GM23338 (cell line): Measurements from ENCODE around the gene NR5A2. TPM values are rescaled to one million over a fixed set of nuclear protein-coding genes. Genes with fewer than 3 reads are reported as not detected.

Experiments
- ATAC-seq: fragments of 200-7000 bp; cut with Tn5 transposase; 3 replicates; pipeline ENCODE4 v1.9.1; 2020
- DNase-seq: peaks from one replicate; pipeline ENCODE4 v3.0.0-alpha.2; 2015; ENCODE audit warnings: low spot score
- H2AFZ ChIP-seq: fragments of 200-600 bp; sonication (generic); 2 replicates; pipeline ENCODE4 v1.8.0; 2016; ENCODE audit warnings: antibody characterized with exemption, mild to moderate bottlenecking, moderate library complexity
- H3F3A ChIP-seq: fragments of 200-600 bp; sonication (generic); replicated peaks from 2 replicates; pipeline ENCODE4 v1.8.0; 2017; ENCODE audit warnings: antibody characterized with exemption, mixed run types, low read depth
- H3K27ac ChIP-seq: fragments of 200-600 bp; sonication (generic); 2 replicates; pipeline ENCODE4 v1.6.1; 2016; ENCODE audit warnings: low read depth
- H3K27me3 ChIP-seq: fragments of 200-600 bp; sonication (generic); 2 replicates; pipeline ENCODE4 v1.8.0; 2016; ENCODE audit warnings: mild to moderate bottlenecking, mixed run types, moderate library complexity; ENCODE audit not compliant: insufficient read depth
- H3K36me3 ChIP-seq: fragments of 200-600 bp; sonication (generic); 2 replicates; pipeline ENCODE4 v1.8.0; 2016; ENCODE audit warnings: mild to moderate bottlenecking; ENCODE audit not compliant: insufficient read depth
- H3K4me1 ChIP-seq: fragments of 200-600 bp; sonication (generic); 2 replicates; pipeline ENCODE4 v1.8.0; 2016; ENCODE audit warnings: mild to moderate bottlenecking, moderate library complexity; ENCODE audit not compliant: insufficient read depth
- H3K4me2 ChIP-seq: fragments of 200-600 bp; sonication (generic); 2 replicates; pipeline ENCODE4 v1.7.1; 2017; ENCODE audit warnings: mixed run types
- H3K4me3 ChIP-seq: fragments of 200-600 bp; sonication (generic); 2 replicates; pipeline ENCODE4 v1.6.1; 2016; ENCODE audit warnings: mixed run types
- H3K79me2 ChIP-seq: fragments of 200-600 bp; sonication (generic); replicated peaks from 2 replicates; pipeline ENCODE4 v1.8.0; 2017; ENCODE audit warnings: mild to moderate bottlenecking; ENCODE audit not compliant: insufficient read depth
- H3K9me2 ChIP-seq: fragments of 200-600 bp; sonication (generic); 2 replicates; pipeline ENCODE4 v1.8.0; 2017; ENCODE audit not compliant: insufficient read depth
- H4K20me1 ChIP-seq: fragments of 200-600 bp; sonication (generic); replicated peaks from 2 replicates; pipeline ENCODE4 v1.8.0; 2017; ENCODE audit warnings: mild to moderate bottlenecking; ENCODE audit not compliant: insufficient read depth
- H3K27ac Mint-ChIP-seq: 2 replicates; pipeline ENCODE4 v1.8.0; 2020; ENCODE audit warnings: inconsistent platforms, mild to moderate bottlenecking, moderate library complexity, mixed read lengths
- H3K27me3 Mint-ChIP-seq: 3 replicates; pipeline ENCODE4 v1.8.0; 2022; ENCODE audit warnings: low read depth, mild to moderate bottlenecking, moderate library complexity, mixed read lengths, inconsistent platforms; ENCODE audit not compliant: insufficient read depth, poor library complexity
- H3K36me3 Mint-ChIP-seq: 3 replicates; pipeline ENCODE4 v1.8.0; 2021; ENCODE audit warnings: low read depth, mild to moderate bottlenecking, inconsistent platforms, moderate library complexity, mixed read lengths
- H3K4me1 Mint-ChIP-seq: 3 replicates; pipeline ENCODE4 v1.8.0; 2020; ENCODE audit warnings: mild to moderate bottlenecking, inconsistent platforms, mixed read lengths
- H3K4me3 Mint-ChIP-seq: 3 replicates; pipeline ENCODE4 v1.8.0; 2021; ENCODE audit warnings: moderate library complexity, mild to moderate bottlenecking, inconsistent platforms, mixed read lengths
- H3K9me3 Mint-ChIP-seq: 3 replicates; pipeline ENCODE4 v1.8.0; 2020; ENCODE audit warnings: moderate library complexity, mild to moderate bottlenecking, inconsistent platforms, mixed read lengths
- CREB1 ChIP-seq: fragments of 250-450 bp; sonication (Bioruptor Pico); IDR thresholded peaks from 2 replicates; pipeline ENCODE4 v1.5.0; 2020; ENCODE audit warnings: low read depth, mild to moderate bottlenecking, moderate library complexity
- EZH2 ChIP-seq: fragments of 200-600 bp; sonication (generic); IDR thresholded peaks from one replicate; pipeline ENCODE4 v1.8.0; 2017; ENCODE audit warnings: antibody characterized with exemption, mild to moderate bottlenecking, low read depth; ENCODE audit not compliant: unreplicated experiment
- EZH2phosphoT487 ChIP-seq: fragments of 200-600 bp; sonication (generic); IDR thresholded peaks from one replicate; pipeline ENCODE4 v1.8.1; 2018; ENCODE audit warnings: antibody characterized with exemption; ENCODE audit not compliant: unreplicated experiment
- NANOG ChIP-seq: IDR thresholded peaks from 2 replicates; pipeline ENCODE4 v1.6.1; 2016; ENCODE audit warnings: antibody characterized with exemption, borderline replicate concordance
- POLR2AphosphoS5 ChIP-seq: IDR thresholded peaks from 2 replicates; pipeline ENCODE4 v1.6.1; 2016; ENCODE audit warnings: antibody characterized with exemption, low read depth
- STAT1 ChIP-seq: IDR thresholded peaks from one replicate; pipeline ENCODE4 v1.6.1; 2016; ENCODE audit warnings: antibody characterized with exemption; ENCODE audit not compliant: unreplicated experiment
- ZNF114 ChIP-seq: fragments of 250-450 bp; sonication (Bioruptor Pico); IDR thresholded peaks from 2 replicates; pipeline ENCODE4 v1.5.0; 2020; ENCODE audit warnings: mild to moderate bottlenecking, moderate library complexity
- ZNF331 ChIP-seq: fragments of 250-450 bp; sonication (Bioruptor Pico); IDR thresholded peaks from 2 replicates; pipeline ENCODE4 v1.5.0; 2020; ENCODE audit warnings: low read depth, mild to moderate bottlenecking, moderate library complexity
- polyA plus RNA-seq: library from polyadenylated mRNA; unstranded; fragments of >200 nt; fragmentation: Nextera tagmentation; extraction: Ambion mirVana; gene quantifications from 2 replicates; pipeline ENCODE4 v1.2.1, GENCODE V29; 2016
- total RNA-seq: library from RNA; depleted of rRNA; stranded (reverse); fragments of >200 nt; shearing (Covaris generic); gene quantifications from 2 replicates; pipeline ENCODE4 v1.2.3, GENCODE V29; 2014
- TF ChIP-seq, protein P1 (sequence below): IDR thresholded peaks from one replicate; pipeline ENCODE4 v1.6.1; 2018; ENCODE audit warnings: antibody characterized with exemption; ENCODE audit not compliant: unreplicated experiment
- TF ChIP-seq, protein P2 (sequence below): fragments of 250-450 bp; sonication (Bioruptor Pico); IDR thresholded peaks from 2 replicates; pipeline ENCODE4 v1.5.0; 2020; ENCODE audit warnings: mild to moderate bottlenecking, moderate library complexity

Gene NR5A2
- total and polyA plus RNA-seq, 2 experiments from 2014 or later, result 4.4 to 13.1 TPM

DNA sequence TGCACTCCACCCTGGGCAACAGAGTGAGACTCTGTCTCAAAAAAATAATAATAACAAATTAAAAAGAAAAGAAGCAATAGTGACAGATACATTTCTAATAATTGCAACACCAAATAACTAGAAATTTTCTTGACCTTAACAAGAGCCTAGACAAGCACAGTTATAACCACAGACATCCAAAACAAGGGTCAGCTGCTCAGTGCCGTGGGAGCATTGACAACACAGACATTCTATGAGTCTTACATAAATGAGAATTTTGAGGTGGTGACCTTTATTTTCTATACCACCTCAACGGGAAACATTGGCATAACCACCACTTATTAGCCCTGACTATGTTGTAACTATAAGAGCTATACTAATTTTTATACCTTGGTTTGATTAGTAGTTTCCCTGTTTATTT, 156.1 kb downstream of the NR5A2 start:
- Mint-ChIP-seq H3K9me3 (peaks cover 43% of the 10 kb centered on the region), H3K36me3 (peaks cover 35% of the 10 kb centered on the region), H3K4me3 (no peak overlapping the region), H3K27ac (no peak overlapping the region), H3K4me1 (no peaks in the 10 kb centered on the region), H3K27me3 (peaks cover 1% of the 10 kb centered on the region)
- H3K4me2 ChIP-seq, result no peak overlapping the region
- no peaks in the 10 kb centered on the region for H3K27me3 ChIP-seq
- DNase-seq, result no peak
- H3K79me2 ChIP-seq, result no peaks in the 10 kb centered on the region
- ATAC-seq, result no peak
- H3K4me1 ChIP-seq, result no peaks in the 10 kb centered on the region
- H3K27ac ChIP-seq, result no peak overlapping the region
- H4K20me1 ChIP-seq, result no peaks in the 10 kb centered on the region
- peaks cover 6% of the 10 kb centered on the region; the same call in 1 of the 2 replicates for H3K36me3 ChIP-seq
- no peaks in the 10 kb centered on the region for H3F3A ChIP-seq
- TF ChIP-seq, protein P1, sequence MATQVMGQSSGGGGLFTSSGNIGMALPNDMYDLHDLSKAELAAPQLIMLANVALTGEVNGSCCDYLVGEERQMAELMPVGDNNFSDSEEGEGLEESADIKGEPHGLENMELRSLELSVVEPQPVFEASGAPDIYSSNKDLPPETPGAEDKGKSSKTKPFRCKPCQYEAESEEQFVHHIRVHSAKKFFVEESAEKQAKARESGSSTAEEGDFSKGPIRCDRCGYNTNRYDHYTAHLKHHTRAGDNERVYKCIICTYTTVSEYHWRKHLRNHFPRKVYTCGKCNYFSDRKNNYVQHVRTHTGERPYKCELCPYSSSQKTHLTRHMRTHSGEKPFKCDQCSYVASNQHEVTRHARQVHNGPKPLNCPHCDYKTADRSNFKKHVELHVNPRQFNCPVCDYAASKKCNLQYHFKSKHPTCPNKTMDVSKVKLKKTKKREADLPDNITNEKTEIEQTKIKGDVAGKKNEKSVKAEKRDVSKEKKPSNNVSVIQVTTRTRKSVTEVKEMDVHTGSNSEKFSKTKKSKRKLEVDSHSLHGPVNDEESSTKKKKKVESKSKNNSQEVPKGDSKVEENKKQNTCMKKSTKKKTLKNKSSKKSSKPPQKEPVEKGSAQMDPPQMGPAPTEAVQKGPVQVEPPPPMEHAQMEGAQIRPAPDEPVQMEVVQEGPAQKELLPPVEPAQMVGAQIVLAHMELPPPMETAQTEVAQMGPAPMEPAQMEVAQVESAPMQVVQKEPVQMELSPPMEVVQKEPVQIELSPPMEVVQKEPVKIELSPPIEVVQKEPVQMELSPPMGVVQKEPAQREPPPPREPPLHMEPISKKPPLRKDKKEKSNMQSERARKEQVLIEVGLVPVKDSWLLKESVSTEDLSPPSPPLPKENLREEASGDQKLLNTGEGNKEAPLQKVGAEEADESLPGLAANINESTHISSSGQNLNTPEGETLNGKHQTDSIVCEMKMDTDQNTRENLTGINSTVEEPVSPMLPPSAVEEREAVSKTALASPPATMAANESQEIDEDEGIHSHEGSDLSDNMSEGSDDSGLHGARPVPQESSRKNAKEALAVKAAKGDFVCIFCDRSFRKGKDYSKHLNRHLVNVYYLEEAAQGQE, result no peak
- TF ChIP-seq ZNF114 (CRISPR knock-in tag), result no peak
- TF ChIP-seq NANOG, result no peak
- no peak for TF ChIP-seq ZNF331 (CRISPR knock-in tag)
- no peak for TF ChIP-seq EZH2phosphoT487
- TF ChIP-seq POLR2AphosphoS5, result no peak
- TF ChIP-seq EZH2, result no peak
- no peak for TF ChIP-seq STAT1
- H2AFZ ChIP-seq, result no peak overlapping the region
- H3K9me2 ChIP-seq, result no peaks in the 10 kb centered on the region
- no peak overlapping the region for H3K4me3 ChIP-seq

DNA sequence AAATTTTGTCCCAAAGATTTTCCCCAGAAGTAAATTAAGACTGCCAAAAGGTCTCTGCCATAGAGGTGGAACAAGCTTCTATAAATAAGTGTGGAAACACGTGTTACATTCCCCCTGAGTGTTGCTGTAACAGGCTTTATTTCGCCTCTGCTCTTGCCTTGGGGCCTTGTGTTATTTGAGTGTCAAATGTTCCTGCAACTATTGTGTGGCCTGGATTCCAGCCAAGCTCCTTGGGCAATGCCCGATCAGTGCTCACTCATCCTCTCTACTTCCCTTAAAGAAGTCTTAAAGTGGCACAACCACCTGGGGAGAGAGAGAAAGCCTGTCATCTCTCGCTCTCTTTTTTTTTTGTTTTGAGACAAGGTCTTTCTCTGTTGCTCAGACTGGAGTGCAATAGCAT, 156.7 kb downstream of the NR5A2 start:
- no peaks in the 10 kb centered on the region for H3K4me1 ChIP-seq
- no peak overlapping the region for H3K4me2 ChIP-seq
- Mint-ChIP-seq H3K27ac (no peak overlapping the region), H3K27me3 (peaks cover 1% of the 10 kb centered on the region), H3K9me3 (peaks cover 43% of the 10 kb centered on the region), H3K4me3 (no peak overlapping the region), H3K36me3 (peaks cover 35% of the 10 kb centered on the region), H3K4me1 (no peaks in the 10 kb centered on the region)
- ATAC-seq (no peak), DNase-seq (no peak)
- H3K27ac ChIP-seq, result no peak overlapping the region
- H3K4me3 ChIP-seq, result no peak overlapping the region
- H3F3A ChIP-seq, result no peaks in the 10 kb centered on the region
- H3K36me3 ChIP-seq, result peaks cover 6% of the 10 kb centered on the region; the same call in 1 of the 2 replicates
- no peak overlapping the region for H2AFZ ChIP-seq
- no peaks in the 10 kb centered on the region for H3K9me2 ChIP-seq
- H3K79me2 ChIP-seq, result no peaks in the 10 kb centered on the region
- no peaks in the 10 kb centered on the region for H4K20me1 ChIP-seq
- H3K27me3 ChIP-seq, result no peaks in the 10 kb centered on the region
- TF ChIP-seq CREB1 (CRISPR knock-in tag) (no peak), ZNF114 (CRISPR knock-in tag) (no peak), POLR2AphosphoS5 (no peak), ZNF331 (CRISPR knock-in tag) (no peak)
- TF ChIP-seq, protein P2, sequence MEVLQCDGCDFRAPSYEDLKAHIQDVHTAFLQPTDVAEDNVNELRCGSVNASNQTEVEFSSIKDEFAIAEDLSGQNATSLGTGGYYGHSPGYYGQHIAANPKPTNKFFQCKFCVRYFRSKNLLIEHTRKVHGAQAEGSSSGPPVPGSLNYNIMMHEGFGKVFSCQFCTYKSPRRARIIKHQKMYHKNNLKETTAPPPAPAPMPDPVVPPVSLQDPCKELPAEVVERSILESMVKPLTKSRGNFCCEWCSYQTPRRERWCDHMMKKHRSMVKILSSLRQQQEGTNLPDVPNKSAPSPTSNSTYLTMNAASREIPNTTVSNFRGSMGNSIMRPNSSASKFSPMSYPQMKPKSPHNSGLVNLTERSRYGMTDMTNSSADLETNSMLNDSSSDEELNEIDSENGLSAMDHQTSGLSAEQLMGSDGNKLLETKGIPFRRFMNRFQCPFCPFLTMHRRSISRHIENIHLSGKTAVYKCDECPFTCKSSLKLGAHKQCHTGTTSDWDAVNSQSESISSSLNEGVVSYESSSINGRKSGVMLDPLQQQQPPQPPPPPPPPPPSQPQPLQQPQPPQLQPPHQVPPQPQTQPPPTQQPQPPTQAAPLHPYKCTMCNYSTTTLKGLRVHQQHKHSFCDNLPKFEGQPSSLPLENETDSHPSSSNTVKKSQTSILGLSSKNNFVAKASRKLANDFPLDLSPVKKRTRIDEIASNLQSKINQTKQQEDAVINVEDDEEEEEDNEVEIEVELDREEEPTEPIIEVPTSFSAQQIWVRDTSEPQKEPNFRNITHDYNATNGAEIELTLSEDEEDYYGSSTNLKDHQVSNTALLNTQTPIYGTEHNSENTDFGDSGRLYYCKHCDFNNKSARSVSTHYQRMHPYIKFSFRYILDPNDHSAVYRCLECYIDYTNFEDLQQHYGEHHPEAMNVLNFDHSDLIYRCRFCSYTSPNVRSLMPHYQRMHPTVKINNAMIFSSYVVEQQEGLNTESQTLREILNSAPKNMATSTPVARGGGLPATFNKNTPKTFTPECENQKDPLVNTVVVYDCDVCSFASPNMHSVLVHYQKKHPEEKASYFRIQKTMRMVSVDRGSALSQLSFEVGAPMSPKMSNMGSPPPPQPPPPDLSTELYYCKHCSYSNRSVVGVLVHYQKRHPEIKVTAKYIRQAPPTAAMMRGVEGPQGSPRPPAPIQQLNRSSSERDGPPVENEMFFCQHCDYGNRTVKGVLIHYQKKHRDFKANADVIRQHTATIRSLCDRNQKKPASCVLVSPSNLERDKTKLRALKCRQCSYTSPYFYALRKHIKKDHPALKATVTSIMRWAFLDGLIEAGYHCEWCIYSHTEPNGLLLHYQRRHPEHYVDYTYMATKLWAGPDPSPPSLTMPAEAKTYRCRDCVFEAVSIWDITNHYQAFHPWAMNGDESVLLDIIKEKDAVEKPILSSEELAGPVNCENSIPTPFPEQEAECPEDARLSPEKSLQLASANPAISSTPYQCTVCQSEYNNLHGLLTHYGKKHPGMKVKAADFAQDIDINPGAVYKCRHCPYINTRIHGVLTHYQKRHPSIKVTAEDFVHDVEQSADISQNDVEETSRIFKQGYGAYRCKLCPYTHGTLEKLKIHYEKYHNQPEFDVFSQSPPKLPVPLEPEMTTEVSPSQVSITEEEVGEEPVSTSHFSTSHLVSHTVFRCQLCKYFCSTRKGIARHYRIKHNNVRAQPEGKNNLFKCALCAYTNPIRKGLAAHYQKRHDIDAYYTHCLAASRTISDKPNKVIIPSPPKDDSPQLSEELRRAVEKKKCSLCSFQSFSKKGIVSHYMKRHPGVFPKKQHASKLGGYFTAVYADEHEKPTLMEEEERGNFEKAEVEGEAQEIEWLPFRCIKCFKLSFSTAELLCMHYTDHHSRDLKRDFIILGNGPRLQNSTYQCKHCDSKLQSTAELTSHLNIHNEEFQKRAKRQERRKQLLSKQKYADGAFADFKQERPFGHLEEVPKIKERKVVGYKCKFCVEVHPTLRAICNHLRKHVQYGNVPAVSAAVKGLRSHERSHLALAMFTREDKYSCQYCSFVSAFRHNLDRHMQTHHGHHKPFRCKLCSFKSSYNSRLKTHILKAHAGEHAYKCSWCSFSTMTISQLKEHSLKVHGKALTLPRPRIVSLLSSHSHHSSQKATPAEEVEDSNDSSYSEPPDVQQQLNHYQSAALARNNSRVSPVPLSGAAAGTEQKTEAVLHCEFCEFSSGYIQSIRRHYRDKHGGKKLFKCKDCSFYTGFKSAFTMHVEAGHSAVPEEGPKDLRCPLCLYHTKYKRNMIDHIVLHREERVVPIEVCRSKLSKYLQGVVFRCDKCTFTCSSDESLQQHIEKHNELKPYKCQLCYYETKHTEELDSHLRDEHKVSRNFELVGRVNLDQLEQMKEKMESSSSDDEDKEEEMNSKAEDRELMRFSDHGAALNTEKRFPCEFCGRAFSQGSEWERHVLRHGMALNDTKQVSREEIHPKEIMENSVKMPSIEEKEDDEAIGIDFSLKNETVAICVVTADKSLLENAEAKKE (CRISPR knock-in tag), result no peak
